Muscle of back (tissue), 11 donors: Measurements from ENCODE around the gene CALCOCO1. TPM values are rescaled to one million over a fixed set of nuclear protein-coding genes. Genes with fewer than 3 reads are reported as not detected.
A peak's percentile ranks its signal among the peaks of the same experiment; 100 is the strongest.
"Not testable (repeated sequence)": the region's sequence is repeated elsewhere in the genome, so short reads cannot be mapped to it uniquely, and the experiment has no call there.

Source experiments
- DNase-seq, 3 donors: peaks; one replicate each; pipeline versions ENCODE4 v3.0.0 to v3.0.0-alpha.2; 2013
- polyA plus RNA-seq, 10 donors: library from polyadenylated mRNA; unstranded; fragments of 120-200 nt; gene quantifications; one replicate each; pipeline ENCODE4 v1.2.1, GENCODE V29; 2013; ENCODE audit not compliant: insufficient read length in 10 of 10

Gene CALCOCO1
- polyA plus RNA-seq, 10 donors, result 63.6 to 99.1 (median 79.6) TPM

DNA sequence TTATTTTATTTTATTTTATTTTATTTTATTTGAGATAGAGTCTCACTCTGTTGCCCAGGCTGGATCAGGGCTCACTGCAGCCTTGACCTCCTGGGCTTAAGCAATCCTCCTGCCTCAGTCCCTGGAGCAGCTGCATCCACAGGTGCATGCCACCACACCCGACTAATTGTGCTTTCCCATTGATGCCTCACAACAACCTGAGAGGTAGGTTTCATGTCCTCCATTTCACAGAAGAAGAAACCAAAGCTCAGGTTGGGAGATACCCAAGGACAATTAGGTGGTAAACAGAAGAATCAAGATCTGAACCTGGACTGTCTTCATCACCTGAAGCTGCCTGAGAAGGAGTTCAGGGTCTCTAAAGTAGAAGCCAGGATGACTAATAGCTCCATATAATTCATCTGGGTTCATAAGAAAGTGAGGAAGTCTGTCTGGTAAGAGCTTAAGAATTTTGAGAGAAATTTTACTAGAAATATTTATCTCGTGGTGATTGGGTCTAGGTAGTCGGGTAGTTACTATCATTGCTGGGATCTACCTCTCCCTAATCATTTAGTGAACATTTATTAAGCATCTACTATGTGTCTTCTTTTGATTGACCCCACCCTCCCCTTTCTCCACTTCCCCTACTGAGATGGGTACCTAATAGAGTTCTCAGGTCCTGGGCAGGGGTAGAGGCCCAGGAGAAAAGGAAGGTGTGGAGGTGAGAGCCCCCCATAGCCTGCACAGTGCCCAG, 28.1 kb downstream of the CALCOCO1 start:
- DNase-seq, result no peak

DNA sequence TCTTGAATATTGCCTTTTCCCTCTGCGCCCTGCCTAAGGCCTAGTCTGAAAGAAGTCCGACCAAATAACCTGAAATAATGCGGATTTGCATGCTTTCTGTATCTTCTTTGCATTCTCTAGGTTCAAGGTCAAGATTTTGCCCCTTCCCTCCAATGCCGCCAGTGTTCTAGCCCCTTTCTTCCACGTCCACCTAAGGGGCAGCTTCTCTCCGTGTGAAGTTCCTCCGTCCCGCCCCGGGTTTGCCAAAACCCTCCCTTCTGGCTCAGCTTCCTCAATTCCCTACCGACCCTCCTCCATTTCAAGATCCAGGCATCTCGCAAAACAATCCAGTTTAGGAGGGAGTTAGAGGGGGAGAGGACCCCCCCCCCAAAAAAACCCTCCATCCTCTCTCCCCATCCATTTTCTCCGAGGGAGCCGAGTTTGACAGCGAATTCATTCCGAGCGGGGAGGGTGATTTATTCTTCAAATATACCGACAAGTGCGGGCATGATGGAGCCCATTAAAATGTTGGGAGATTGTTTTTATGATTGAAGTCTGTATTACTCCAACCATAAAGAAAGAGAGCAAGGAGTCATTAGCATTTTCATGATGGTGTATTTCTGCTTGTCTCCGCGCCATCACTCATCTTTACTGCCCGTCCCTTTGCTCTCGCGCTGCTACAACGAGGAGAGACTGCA, 30.5 kb downstream of the CALCOCO1 start:
- DNase-seq, result no peak

DNA sequence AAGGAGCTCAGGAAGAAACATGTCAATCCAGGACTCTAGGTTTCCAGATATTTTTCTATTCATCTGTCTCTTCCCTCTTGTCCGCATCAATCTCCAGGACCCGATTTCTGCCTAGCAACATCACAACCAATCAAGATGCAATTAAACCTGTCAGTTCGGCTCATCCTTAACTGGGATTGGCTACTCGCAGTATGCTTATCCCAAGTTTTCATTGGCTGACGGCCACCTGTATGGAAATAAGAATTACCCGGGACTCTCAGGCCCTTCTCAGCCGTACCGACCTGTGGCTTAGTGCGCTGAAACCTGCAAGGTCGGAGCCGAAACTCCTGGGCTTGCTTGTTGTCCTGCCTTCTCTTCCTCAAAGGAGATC, 31.0 kb downstream of the CALCOCO1 start:
- peak; percentile 63 to 78 (median 64) for DNase-seq

- DNase-seq, result peak in 2 of 3 donors; percentile 23 to 46
Measured at GRCh38 chr12:53695152-53696145, 31.8 kb downstream of the CALCOCO1 start.

DNA sequence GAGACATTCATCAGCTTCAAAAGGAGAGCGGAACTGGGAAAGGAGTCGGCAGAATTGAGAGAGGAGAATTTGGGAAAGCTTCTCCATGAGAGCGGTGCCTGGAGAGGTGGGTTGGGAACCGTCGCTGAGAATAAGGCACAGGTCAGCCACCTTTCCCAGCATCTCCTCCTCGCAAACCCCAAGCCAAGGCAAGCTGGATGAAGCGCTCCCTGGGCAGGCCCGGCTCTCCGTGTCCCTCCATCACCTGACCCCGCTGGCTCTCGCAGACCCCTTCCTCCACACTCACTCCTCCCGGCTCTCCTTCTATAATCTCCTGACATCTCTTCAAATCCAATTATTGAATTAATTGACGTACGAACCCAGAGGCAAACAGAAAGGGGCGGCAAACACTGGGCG, 32.5 kb downstream of the CALCOCO1 start:
- DNase-seq, result no peak

DNA sequence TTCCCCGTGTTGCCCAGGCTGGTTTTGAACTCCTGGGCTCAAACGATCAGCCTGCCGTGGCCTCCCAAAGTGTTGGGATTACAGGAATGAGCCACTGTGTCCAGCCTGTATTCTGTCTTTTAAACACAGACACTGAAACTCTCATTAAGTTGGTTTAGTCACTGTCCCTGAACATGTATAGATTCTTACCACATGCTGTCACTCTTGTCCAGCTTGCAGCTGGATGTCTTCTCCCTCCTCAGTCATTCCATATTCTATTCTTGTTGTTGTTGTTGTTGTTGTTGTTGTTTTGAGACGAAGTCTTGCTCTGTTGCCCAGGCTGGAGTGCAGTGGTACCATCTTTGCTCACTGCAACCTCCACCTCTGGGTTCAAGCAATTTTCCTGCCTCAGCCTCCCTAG, 39.1 kb downstream of the CALCOCO1 start:
- no peak for DNase-seq

- DNase-seq, result no peak
Measured at GRCh38 chr12:53686436-53686835, 40.8 kb downstream of the CALCOCO1 start.

DNA sequence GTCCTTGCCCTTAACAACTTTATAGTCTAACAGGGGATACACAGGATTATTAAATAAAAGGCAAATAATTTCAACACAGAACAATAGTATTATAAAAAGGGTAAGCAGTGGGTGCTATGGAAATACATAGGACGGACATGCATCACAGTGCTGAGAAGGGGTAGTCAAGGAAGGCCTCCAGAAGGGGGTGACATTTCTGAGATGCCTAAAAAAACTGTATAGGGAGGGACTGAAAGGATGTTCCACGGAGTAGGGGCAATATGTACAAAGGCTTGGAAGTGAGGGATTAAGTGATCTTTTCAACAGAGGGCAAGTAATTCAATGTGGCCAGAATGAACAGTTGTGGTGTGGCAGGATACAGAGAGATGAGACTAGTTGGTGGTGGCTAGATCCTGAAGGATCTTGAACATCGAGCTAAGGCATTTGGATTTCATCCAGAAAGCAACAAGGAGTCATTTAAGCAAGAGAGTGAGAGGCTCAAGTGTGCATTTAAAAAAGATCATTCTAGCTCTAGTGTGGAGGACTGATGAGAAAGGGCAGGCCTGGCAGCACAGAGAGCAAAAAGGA, 42.5 kb downstream of the CALCOCO1 start:
- no peak for DNase-seq

DNA sequence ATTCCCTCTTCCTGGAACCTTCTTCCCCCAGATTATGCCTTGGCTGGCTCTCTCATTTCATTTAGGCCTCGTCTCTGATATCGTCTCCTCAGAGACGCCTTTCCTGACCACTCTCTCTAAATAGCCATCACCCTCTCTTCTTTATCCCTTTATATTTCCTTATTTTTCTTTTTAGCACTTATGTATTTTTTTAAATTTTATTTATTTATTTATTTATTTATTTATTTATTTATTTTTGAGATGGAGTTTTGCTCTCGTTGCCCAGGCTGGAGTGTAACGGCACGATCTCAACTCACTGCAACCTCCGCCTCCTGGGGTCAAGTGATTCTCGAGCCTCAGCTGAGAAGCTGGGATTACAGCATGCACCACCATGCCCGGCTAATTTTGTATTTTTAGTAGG, 43.3 kb downstream of the CALCOCO1 start:
- no peak for DNase-seq

- no peak for DNase-seq
Measured at GRCh38 chr12:53683494-53683893, 43.8 kb downstream of the CALCOCO1 start.

DNA sequence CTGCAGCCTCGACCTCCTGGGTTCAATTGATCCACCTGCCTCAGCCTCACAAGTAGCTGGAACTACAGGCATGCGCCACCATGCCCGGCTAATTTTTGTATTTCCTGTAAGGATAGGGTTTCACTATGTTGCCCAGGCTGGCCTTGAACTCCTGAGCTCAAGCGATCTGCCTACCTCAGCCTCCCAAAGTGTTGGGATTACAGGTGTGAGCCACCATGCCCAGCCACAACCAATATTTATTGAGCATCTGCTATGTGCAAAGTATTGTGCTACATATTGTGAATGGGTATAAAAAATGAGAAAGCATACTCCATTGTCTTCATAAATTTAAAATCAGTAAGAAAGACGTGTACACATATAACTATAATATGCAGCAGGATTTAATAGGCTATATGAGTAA, 47.2 kb downstream of the CALCOCO1 start:
- DNase-seq, result not testable (repeated sequence)

DNA sequence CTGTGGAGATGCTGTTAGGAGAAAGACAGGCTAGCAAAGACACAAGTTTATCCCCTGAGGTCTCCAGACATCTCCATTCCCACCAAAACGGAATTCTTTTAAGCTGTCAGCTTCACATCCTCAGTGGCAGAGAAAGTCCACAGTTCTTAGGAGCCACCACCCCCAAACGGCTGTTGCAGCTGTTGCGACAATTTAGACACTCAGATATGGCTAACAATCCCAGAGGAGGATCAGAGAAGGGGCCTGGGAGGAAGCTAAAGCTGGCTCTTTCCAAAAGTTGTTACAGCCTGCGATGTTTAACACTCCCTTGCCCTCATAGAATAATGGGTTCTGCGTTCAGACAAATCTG, 49.5 kb downstream of the CALCOCO1 start:
- peak; percentile 55 to 84 (median 61) for DNase-seq

GRCh38 chr12:53677016-53677799, 50.0 kb downstream of the CALCOCO1 start:
- peak; percentile 51 to 82 (median 63) for DNase-seq

GRCh38 chr12:53676656-53677015, 50.6 kb downstream of the CALCOCO1 start:
- DNase-seq, result peak; percentile 65 to 93 (median 80)

DNA sequence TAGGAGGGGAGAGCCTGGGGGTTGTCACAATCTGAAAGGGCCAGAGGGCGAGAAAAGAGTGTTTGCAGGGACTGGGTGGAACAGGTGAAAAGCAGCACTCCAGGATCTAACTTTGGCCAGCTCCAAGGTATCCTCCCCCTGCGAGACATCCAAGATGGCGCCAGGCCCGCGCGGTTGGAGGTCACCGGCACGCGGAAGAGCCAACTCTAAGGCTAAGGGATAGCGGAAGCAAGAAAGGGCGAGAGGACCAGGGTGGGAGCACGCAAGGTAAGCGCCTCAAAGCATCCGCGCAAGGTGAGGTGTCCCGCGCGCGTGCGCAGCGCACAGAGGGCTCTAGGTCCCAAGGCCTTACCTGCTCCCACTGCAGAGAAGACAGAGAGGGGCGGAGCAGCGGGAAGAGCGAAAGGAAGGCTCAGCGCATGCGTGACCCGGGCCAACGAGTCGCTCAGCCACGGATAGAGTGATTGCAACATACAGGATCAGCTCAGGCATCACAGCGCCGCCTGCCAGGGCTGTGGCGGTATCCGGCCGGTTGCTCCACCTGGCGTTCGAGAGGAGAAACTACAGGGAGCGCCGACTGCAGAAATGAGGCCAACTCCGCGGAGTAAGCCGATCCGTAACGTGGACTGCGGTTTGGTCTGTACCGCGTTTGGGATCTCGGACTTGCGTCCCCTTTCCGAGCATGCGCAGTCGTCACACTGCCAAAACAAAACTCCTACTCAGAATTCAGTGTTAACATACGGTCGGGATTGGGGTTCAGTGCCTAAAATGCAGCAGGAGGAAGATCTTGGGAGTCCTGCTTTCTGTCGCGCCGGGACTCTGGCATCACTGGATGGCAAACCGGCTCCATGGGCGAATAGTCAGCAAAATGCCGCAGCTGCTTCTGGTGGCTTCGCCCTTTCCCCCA, 51.3 kb downstream of the CALCOCO1 start, which contains the start of gene ATP5MC2:
Gene ATP5MC2 (minus strand): TSS at position 383 of the 907 bp plus-strand sequence. CDS start 3,469 bp downstream, outside the sequence.
- peak; percentile 99 to 100 (median 99) for DNase-seq

DNA sequence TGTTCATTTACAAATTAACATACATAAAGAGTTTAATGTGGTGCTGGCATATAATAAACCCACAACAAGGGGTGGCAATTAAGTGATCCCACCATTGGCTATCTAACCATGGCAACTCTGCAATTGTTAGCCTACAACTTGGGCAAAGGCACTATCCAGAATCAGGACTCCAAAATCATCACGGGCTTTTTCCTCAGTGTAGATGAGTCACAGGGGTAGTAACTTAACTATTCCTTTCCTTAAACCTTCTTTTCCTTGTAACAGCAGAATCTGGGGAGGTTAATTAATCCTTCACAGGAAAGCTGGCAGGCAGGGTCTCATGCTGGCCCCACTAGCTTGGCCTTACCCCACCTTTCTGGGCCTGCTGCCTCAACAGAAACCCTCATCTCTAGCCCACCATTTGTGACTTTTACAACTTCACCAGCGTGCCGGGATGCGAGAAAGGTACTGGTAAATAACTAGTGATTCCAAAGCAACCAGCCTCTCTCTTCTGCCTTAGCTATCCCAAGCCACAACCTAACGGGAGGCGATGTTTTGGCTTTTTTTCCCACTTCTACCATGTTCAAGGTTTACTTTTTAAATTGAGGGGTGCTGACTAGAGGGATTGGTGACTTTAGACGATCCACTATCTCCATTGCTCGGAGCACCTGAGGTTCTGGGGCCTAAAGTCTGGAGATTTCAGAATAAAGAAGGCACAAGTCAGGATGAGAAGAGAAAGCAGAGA, 52.1 kb downstream of the CALCOCO1 start:
- DNase-seq, result no peak

- DNase-seq, result no peak
Measured at GRCh38 chr12:53670971-53671370, 56.3 kb downstream of the CALCOCO1 start.

- no peak for DNase-seq
Measured at GRCh38 chr12:53670308-53670707, 56.9 kb downstream of the CALCOCO1 start.

- no peak for DNase-seq
Measured at GRCh38 chr12:53667080-53667479, 60.2 kb downstream of the CALCOCO1 start.
